OCI-LY7 (cell line): ENCODE data around the gene NUP133.
"Not testable (repeated sequence)": the region's sequence is repeated elsewhere in the genome, so short reads cannot be mapped to it uniquely, and the experiment has no call there.

ENCODE experiments used
- CTCF ChIP-seq: fragments of 200-600 bp; sonication (generic); conservative IDR thresholded peaks from 2 replicates; pipeline ENCODE4 v1.5.1; 2014; ENCODE audit warnings: mild to moderate bottlenecking, antibody characterized with exemption, low read length, moderate library complexity, mixed read lengths
- EZH2phosphoT487 ChIP-seq: fragments of 200-600 bp; sonication (generic); IDR thresholded peaks from 2 replicates; pipeline ENCODE4 v1.6.1; 2018; ENCODE audit warnings: low read depth, borderline replicate concordance, mild to moderate bottlenecking, mixed run types, antibody characterized with exemption, low read length, moderate library complexity, mixed read lengths

- TF ChIP-seq CTCF, EZH2phosphoT487: not testable (repeated sequence)
Measured at GRCh38 chr1:229511625-229512024, 3.5 kb upstream of the NUP133 start.
